ENCODE data around the gene PRR23B. TPM values are rescaled to one million over a fixed set of nuclear protein-coding genes. Genes with fewer than 3 reads are reported as not detected.

Gene PRR23B
- polyA plus RNA-seq (2013, experiment 1 of 2), result not detected
- not detected for polyA plus RNA-seq (2013, experiment 2 of 2)

DNA sequence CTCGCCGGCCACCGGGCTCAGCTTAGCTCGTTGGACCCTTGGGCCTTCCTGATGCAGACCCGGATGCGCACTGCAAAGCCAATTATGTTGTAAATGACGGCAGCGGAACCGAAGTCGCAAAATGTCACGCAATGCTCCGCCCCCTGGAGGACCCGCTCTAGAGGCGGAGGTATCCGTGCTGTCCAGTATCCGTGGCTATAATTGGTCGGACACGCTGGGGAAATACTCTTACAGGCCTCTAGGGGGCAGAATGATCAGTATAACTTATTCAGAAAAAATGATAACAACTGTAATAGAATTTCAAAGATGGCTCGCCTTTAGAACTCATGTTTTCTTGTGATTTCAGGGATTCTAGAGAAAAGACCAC is at the start of gene PRR23B:
Gene PRR23B (minus strand): TSS at position 59 of the 367 bp plus-strand sequence. CDS start 265 bp downstream, outside the sequence.
- Histone ChIP-seq H3K4me3 (ENCODE audit: low read length in 2 of 2) (no peak within 1 kb of the TSS), H3K36me3 (replicated peaks in 1 of 2; ENCODE audit: control insufficient read depth in 2 of 2, insufficient read depth in 2 of 2, low read length in 2 of 2) (no peaks in the 10 kb centered on the region), H3K14ac (ENCODE audit: low read length) (no peak within 1 kb of the TSS), H3K4me2 (ENCODE audit: insufficient read depth, low read length, poor library complexity, severe bottlenecking) (no peak within 1 kb of the TSS), H3K4ac (ENCODE audit: low read length) (no peak within 1 kb of the TSS), H3K4me1 (ENCODE audit: control insufficient read depth in 2 of 2, insufficient read depth in 1 of 2, low read depth in 1 of 2, low read length in 2 of 2) (no peaks in the 10 kb centered on the region), H3K23ac (ENCODE audit: low read depth, low read length, poor library complexity) (no peak within 1 kb of the TSS), H2AK5ac (ENCODE audit: low read depth, low read length) (no peak within 1 kb of the TSS), H4K91ac (ENCODE audit: low read depth, low read length, poor library complexity) (no peak within 1 kb of the TSS), H2BK12ac (ENCODE audit: low read length) (no peak within 1 kb of the TSS), H2BK15ac (ENCODE audit: low read length) (no peak within 1 kb of the TSS), H2BK5ac (ENCODE audit: low read length) (no peak within 1 kb of the TSS), H4K8ac (ENCODE audit: low read depth, low read length) (no peak within 1 kb of the TSS), H3K27me3 (ENCODE audit: control insufficient read depth in 3 of 3, insufficient read depth in 3 of 3, low read depth in 1 of 3, low read length in 3 of 3) (peaks cover 0 to 1% (median 0%) of the 10 kb centered on the region in 3 experiments), H3K18ac (ENCODE audit: low read length) (peak within 1 kb of the TSS; percentile 38), H2AFZ (ENCODE audit: low read length) (no peak within 1 kb of the TSS), H3K27ac (replicated peaks; ENCODE audit: low read length) (no peak within 1 kb of the TSS), H3K9me3 (replicated peaks in 1 of 2; ENCODE audit: control insufficient read depth in 2 of 2, insufficient read depth in 1 of 2, low read depth in 1 of 2, low read length in 2 of 2) (peaks cover 0 to 2% of the 10 kb centered on the region in 2 donors), H3K79me1 (ENCODE audit: low read depth, low read length) (no peaks in the 10 kb centered on the region), H2BK120ac (ENCODE audit: low read depth, low read length) (no peak within 1 kb of the TSS), H3K9ac (ENCODE audit: low read depth, low read length, poor library complexity) (no peak within 1 kb of the TSS)
- WGBS, 2 donors (ENCODE audit: extremely low coverage in 2 of 2, insufficient read length in 2 of 2, insufficient replicate concordance in 1 of 2), result no CpG with 5 or more reads among the region's 19 CpGs
- DNase-seq (ENCODE audit: low spot score), result no peak

DNA sequence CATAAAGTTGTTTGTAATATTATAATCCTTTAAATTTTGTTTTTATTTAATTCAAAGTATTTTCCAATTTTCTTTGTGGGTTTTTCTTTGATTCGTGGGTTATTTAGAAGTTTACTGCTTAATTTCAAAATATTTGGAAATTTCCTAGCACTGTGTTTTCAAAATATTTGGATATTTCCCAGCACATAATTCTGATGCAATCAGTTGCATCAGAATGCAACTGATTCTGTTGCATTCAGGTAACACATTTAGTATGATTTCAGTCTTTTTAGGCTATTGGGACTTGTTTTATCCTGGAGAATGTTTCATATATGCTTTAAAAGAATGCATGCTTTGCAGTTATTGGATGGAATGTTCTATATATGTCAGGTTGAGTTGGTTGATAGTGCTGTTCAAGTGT is 42.2 kb upstream of the PRR23B start:
- Histone ChIP-seq H3K9ac (ENCODE audit: low read depth, low read length, poor library complexity) (no peak overlapping the region), H3K79me1 (ENCODE audit: low read depth, low read length) (no peaks in the 10 kb centered on the region), H3K14ac (ENCODE audit: low read length) (no peak overlapping the region), H2AK5ac (ENCODE audit: low read depth, low read length) (no peak overlapping the region), H3K18ac (ENCODE audit: low read length) (no peak overlapping the region), H3K4ac (ENCODE audit: low read length) (no peak overlapping the region), H4K91ac (ENCODE audit: low read depth, low read length, poor library complexity) (no peak overlapping the region), H3K23ac (ENCODE audit: low read depth, low read length, poor library complexity) (no peak overlapping the region), H3K4me2 (ENCODE audit: insufficient read depth, low read length, poor library complexity, severe bottlenecking) (no peak overlapping the region), H2AFZ (ENCODE audit: low read length) (no peak overlapping the region), H2BK15ac (ENCODE audit: low read length) (no peak overlapping the region), H4K8ac (ENCODE audit: low read depth, low read length) (no peak overlapping the region), H3K27me3 (ENCODE audit: control insufficient read depth in 3 of 3, insufficient read depth in 3 of 3, low read depth in 1 of 3, low read length in 3 of 3) (no peaks in the 10 kb centered on the region), H3K27ac (replicated peaks; ENCODE audit: low read length) (no peak overlapping the region), H2BK5ac (ENCODE audit: low read length) (no peak overlapping the region), H3K4me1 (ENCODE audit: control insufficient read depth in 2 of 2, insufficient read depth in 1 of 2, low read depth in 1 of 2, low read length in 2 of 2) (no peaks in the 10 kb centered on the region), H3K4me3 (ENCODE audit: low read length in 2 of 2) (no peak overlapping the region), H3K9me3 (replicated peaks in 1 of 2; ENCODE audit: control insufficient read depth in 2 of 2, insufficient read depth in 1 of 2, low read depth in 1 of 2, low read length in 2 of 2) (no peaks in the 10 kb centered on the region), H2BK12ac (ENCODE audit: low read length) (no peak overlapping the region), H2BK120ac (ENCODE audit: low read depth, low read length) (no peak overlapping the region), H3K36me3 (replicated peaks in 1 of 2; ENCODE audit: control insufficient read depth in 2 of 2, insufficient read depth in 2 of 2, low read length in 2 of 2) (no peaks in the 10 kb centered on the region)
- no peak for DNase-seq (ENCODE audit: low spot score)
- WGBS, 2 donors (ENCODE audit: extremely low coverage in 2 of 2, insufficient read length in 2 of 2, insufficient replicate concordance in 1 of 2), result no CpG with 5 or more reads among the region's 1 CpG

DNA sequence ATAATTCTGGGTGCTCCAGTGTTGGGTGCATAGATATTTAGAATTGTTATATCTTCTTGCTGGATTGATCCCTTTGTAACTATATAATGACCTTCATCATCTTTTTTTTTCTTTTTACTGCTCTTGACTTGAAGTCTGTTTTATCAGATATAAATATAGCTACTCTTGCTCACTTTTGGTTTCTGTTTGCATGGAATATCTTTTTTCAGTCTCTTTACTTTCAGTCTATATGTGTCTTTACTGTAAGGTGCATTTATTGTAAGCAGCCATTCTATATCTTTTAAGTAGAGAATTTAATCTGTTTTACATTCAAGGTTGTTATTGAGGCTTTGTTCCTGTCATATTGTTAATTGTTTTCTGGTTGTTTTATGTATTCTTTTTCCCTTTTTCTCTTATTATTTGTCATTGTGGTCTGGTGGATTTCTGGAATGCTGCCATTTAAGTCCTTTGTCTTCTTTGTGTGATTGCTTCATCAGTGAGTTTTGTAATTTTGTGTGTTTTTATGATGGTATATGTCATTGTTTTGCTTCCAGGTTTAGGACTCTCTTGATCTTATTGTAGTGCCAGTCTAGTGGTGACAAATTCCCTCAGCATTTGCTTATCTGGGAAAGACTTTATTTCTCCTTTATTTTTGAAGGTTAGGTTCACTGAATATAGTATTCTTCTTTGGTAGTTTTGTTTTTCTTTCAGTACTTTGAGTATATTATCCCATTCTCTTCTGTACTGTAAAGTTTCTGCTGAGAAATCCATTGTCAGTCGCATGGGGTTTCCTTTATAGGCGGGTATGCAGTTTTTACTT is 32.3 kb upstream of the PRR23B start:
- Histone ChIP-seq H4K91ac (ENCODE audit: low read depth, low read length, poor library complexity) (no peak overlapping the region), H3K18ac (ENCODE audit: low read length) (no peak overlapping the region), H3K4me3 (ENCODE audit: low read length in 2 of 2) (no peak overlapping the region), H2AFZ (ENCODE audit: low read length) (no peak overlapping the region), H3K27me3 (ENCODE audit: control insufficient read depth in 3 of 3, insufficient read depth in 3 of 3, low read depth in 1 of 3, low read length in 3 of 3) (no peaks in the 10 kb centered on the region), H3K4ac (ENCODE audit: low read length) (no peak overlapping the region), H3K27ac (replicated peaks; ENCODE audit: low read length) (no peak overlapping the region), H2BK5ac (ENCODE audit: low read length) (no peak overlapping the region), H2BK12ac (ENCODE audit: low read length) (no peak overlapping the region), H3K4me1 (ENCODE audit: control insufficient read depth in 2 of 2, insufficient read depth in 1 of 2, low read depth in 1 of 2, low read length in 2 of 2) (no peaks in the 10 kb centered on the region), H3K4me2 (ENCODE audit: insufficient read depth, low read length, poor library complexity, severe bottlenecking) (no peak overlapping the region), H2BK120ac (ENCODE audit: low read depth, low read length) (no peak overlapping the region), H3K36me3 (replicated peaks in 1 of 2; ENCODE audit: control insufficient read depth in 2 of 2, insufficient read depth in 2 of 2, low read length in 2 of 2) (no peaks in the 10 kb centered on the region), H2AK5ac (ENCODE audit: low read depth, low read length) (no peak overlapping the region), H3K14ac (ENCODE audit: low read length) (no peak overlapping the region), H4K8ac (ENCODE audit: low read depth, low read length) (no peak overlapping the region), H2BK15ac (ENCODE audit: low read length) (no peak overlapping the region), H3K9me3 (replicated peaks in 1 of 2; ENCODE audit: control insufficient read depth in 2 of 2, insufficient read depth in 1 of 2, low read depth in 1 of 2, low read length in 2 of 2) (peaks cover 0 to 4% of the 10 kb centered on the region in 2 donors), H3K79me1 (ENCODE audit: low read depth, low read length) (no peaks in the 10 kb centered on the region), H3K9ac (ENCODE audit: low read depth, low read length, poor library complexity) (no peak overlapping the region), H3K23ac (ENCODE audit: low read depth, low read length, poor library complexity) (no peak overlapping the region)
- no peak for DNase-seq (ENCODE audit: low spot score)
- WGBS, 2 donors (ENCODE audit: extremely low coverage in 2 of 2, insufficient read length in 2 of 2, insufficient replicate concordance in 1 of 2), result no CpG with 5 or more reads among the region's 2 CpGs

DNA sequence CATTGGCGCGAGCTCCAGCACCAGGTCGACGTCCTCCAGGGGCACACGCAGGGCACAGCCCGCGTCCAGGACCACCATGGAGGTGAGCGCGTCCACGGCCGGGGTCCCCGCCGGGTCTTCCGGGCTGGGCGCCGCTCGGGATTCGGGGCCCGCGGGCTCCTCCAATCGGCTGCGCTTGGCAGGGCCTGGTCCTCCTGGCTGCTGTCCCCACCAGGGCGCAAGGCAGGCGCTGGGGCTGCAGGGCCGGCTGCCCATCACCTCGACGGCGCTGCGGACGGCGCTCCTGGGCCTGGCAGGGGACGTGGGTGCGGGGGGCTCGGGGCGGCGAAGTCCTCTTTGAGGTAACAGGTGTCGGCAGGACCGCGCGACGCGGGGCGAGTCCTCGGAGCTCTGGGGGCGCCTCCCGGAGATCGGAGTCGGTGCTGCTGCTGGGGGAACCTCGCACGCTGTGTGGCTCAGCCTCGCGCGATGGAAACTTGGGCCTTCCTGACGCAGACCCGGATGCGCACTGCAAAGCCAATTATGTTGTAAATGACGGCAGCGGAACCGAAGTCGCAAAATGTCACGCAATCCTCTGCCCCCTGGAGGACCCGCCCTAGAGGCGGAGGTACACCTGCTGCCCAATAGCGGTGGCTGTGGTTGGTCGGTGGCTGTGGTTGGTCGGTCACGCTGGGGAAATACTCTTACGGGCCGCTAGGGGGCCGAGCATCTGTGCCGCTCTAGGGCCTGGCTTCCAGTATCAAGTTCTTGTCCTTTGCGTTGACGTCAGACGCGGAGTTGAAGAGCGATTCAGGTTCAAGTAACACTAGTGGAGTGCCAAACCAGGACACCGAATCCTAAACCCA is 23.9 kb upstream of the PRR23B start, which contains the start of gene PRR23C:
Gene PRR23C (minus strand): TSS at position 527 of the 845 bp plus-strand sequence. CDS start 272 bp downstream, at position 255.
- Histone ChIP-seq H2BK15ac (ENCODE audit: low read length) (no peak within 1 kb of the TSS), H3K4me3 (ENCODE audit: low read length in 2 of 2) (peak within 1 kb of the TSS in 1 of 2 donors; percentile 0), H3K9me3 (replicated peaks in 1 of 2; ENCODE audit: control insufficient read depth in 2 of 2, insufficient read depth in 1 of 2, low read depth in 1 of 2, low read length in 2 of 2) (peaks cover 0 to 9% of the 10 kb centered on the region in 2 donors), H2BK12ac (ENCODE audit: low read length) (no peak within 1 kb of the TSS), H3K27me3 (ENCODE audit: control insufficient read depth in 3 of 3, insufficient read depth in 3 of 3, low read depth in 1 of 3, low read length in 3 of 3) (no peaks in the 10 kb centered on the region), H2BK120ac (ENCODE audit: low read depth, low read length) (no peak within 1 kb of the TSS), H3K36me3 (replicated peaks in 1 of 2; ENCODE audit: control insufficient read depth in 2 of 2, insufficient read depth in 2 of 2, low read length in 2 of 2) (no peaks in the 10 kb centered on the region), H3K27ac (replicated peaks; ENCODE audit: low read length) (no peak within 1 kb of the TSS), H2AFZ (ENCODE audit: low read length) (no peak within 1 kb of the TSS), H2BK5ac (ENCODE audit: low read length) (no peak within 1 kb of the TSS), H2AK5ac (ENCODE audit: low read depth, low read length) (no peak within 1 kb of the TSS), H3K79me1 (ENCODE audit: low read depth, low read length) (no peaks in the 10 kb centered on the region), H3K4ac (ENCODE audit: low read length) (no peak within 1 kb of the TSS), H4K8ac (ENCODE audit: low read depth, low read length) (no peak within 1 kb of the TSS), H4K91ac (ENCODE audit: low read depth, low read length, poor library complexity) (no peak within 1 kb of the TSS), H3K23ac (ENCODE audit: low read depth, low read length, poor library complexity) (no peak within 1 kb of the TSS), H3K18ac (ENCODE audit: low read length) (peak within 1 kb of the TSS; percentile 28), H3K4me1 (ENCODE audit: control insufficient read depth in 2 of 2, insufficient read depth in 1 of 2, low read depth in 1 of 2, low read length in 2 of 2) (no peaks in the 10 kb centered on the region), H3K14ac (ENCODE audit: low read length) (peak within 1 kb of the TSS; percentile 89), H3K9ac (ENCODE audit: low read depth, low read length, poor library complexity) (no peak within 1 kb of the TSS), H3K4me2 (ENCODE audit: insufficient read depth, low read length, poor library complexity, severe bottlenecking) (no peak within 1 kb of the TSS)
- DNase-seq (ENCODE audit: low spot score), result no peak
- no CpG with 5 or more reads among the region's 77 CpGs for WGBS, 2 donors (ENCODE audit: extremely low coverage in 2 of 2, insufficient read length in 2 of 2, insufficient replicate concordance in 1 of 2)

Measured in neuronal stem cell (in vitro differentiated cells).